Left lung (tissue), 10 donors: ENCODE measurements around the gene ZBTB46. TPM values are rescaled to one million over a fixed set of nuclear protein-coding genes. Genes with fewer than 3 reads are reported as not detected.

Experiments used
- ATAC-seq: fragments of 200-7000 bp; cut with Tn5 transposase; one replicate; pipeline ENCODE4 v1.9.1; 2020; ENCODE audit warnings: moderate library complexity
- DNase-seq, 4 donors: peaks; one replicate each; pipeline ENCODE4 v3.0.0-alpha.2; 2013 to 2020
- H3K27ac ChIP-seq, 2 donors: fragments of 200-600 bp; sonication (generic) in 1 of 2; one replicate each; pipeline versions ENCODE4 v1.5.0 to v1.8.0; 2020 to 2021
- H3K27me3 ChIP-seq, 2 donors: fragments of 200-600 bp; sonication (generic) in 1 of 2; one replicate each; pipeline versions ENCODE4 v1.5.0 to v1.8.0; 2020 to 2021
- H3K36me3 ChIP-seq, 2 donors: fragments of 200-600 bp; sonication (generic) in 1 of 2; one replicate each; pipeline versions ENCODE4 v1.5.0 to v1.8.0; 2020 to 2021
- H3K4me1 ChIP-seq, 2 donors: fragments of 200-600 bp; one replicate each; pipeline ENCODE4 v1.8.0; 2021
- H3K4me3 ChIP-seq, 2 donors: fragments of 200-600 bp; sonication (generic) in 1 of 2; one replicate each; pipeline versions ENCODE4 v1.5.0 to v1.8.0; 2020 to 2021; ENCODE audit warnings: mild to moderate bottlenecking in 1 of 2
- H3K9me3 ChIP-seq, 2 donors: fragments of 200-600 bp; sonication (generic) in 1 of 2; one replicate each; pipeline versions ENCODE4 v1.5.0 to v1.8.0; 2020 to 2021
- CTCF ChIP-seq, 2 donors: fragments of 200-600 bp; sonication (generic) in 1 of 2; IDR thresholded peaks; one replicate each; pipeline versions ENCODE4 v1.5.0 to v1.8.0; 2021; ENCODE audit warnings: antibody characterized with exemption in 2 of 2
- intact Hi-C, 2 donors: fragments of 100-400 bp; cut with DNase I; formaldehyde crosslinking; loops; one replicate each; pipeline versions ENCODE4 v1.11.2 to v1.14.2; 2022
- polyA plus RNA-seq, 6 donors: library from polyadenylated mRNA; unstranded; fragments of 120-200 nt; gene quantifications; one replicate each; pipeline ENCODE4 v1.2.1, GENCODE V29; 2013; ENCODE audit not compliant: insufficient read length in 6 of 6
- total RNA-seq, 2 donors: library from RNA; stranded (reverse); fragmentation: NEBNext Ultra II Directional; extraction: Animal tissue kit (Norgen Biotek cat#: 25700); gene quantifications; one replicate each; pipeline ENCODE4 v1.2.1, GENCODE V29; 2021
- donor health status: DM: no; HTN: yes; CAD: no.
- donor health status: DM: no; HTN: no; CAD: no.

ZBTB46 gene
- total and polyA plus RNA-seq, 8 donors: 9.2 to 16.3 (median 11.7) TPM

GRCh38 chr20:63702036-63702665, 128.9 kb downstream of the ZBTB46 start:
- intact Hi-C loops: no loop called here

GRCh38 chr20:63701329-63702035, 129.6 kb downstream of the ZBTB46 start:
- H3K4me3 ChIP-seq: no peak overlapping the region
- intact Hi-C loops: no loop called here
- DNase-seq (peak in 1 of 4 donors; percentile 73), ATAC-seq (no peak)
- H3K36me3 ChIP-seq: peaks cover 0 to 53% of the 10 kb centered on the region in 2 donors
- no peaks in the 10 kb centered on the region for H3K9me3 ChIP-seq
- H3K4me1 ChIP-seq: peaks cover 12 to 50% of the 10 kb centered on the region in 2 donors
- peak overlapping the region in 1 of 2 donors; percentile 37 for H3K27ac ChIP-seq
- H3K27me3 ChIP-seq: peaks cover 0 to 9% of the 10 kb centered on the region in 2 donors
- no peak for TF ChIP-seq CTCF (IDR thresholded peaks at IDR 0.05)

More at GRCh38 chr20:63702036-63702665, 128.9 kb downstream of the ZBTB46 start:
- ATAC-seq: no peak
- H3K36me3 ChIP-seq: peaks cover 0 to 53% of the 10 kb centered on the region in 2 donors
- peaks cover 0 to 2% of the 10 kb centered on the region in 2 donors for H3K27me3 ChIP-seq
- H3K27ac ChIP-seq: peak overlapping the region in 1 of 2 donors; percentile 37
- DNase-seq: no peak
- H3K9me3 ChIP-seq: no peaks in the 10 kb centered on the region
- no peak overlapping the region for H3K4me3 ChIP-seq
- no peak for TF ChIP-seq CTCF (IDR thresholded peaks at IDR 0.05)
- H3K4me1 ChIP-seq: peaks cover 13 to 50% of the 10 kb centered on the region in 2 donors

- Histone ChIP-seq H3K4me1 (peaks cover 12 to 50% of the 10 kb centered on the region in 2 donors), H3K4me3 (no peak overlapping the region), H3K36me3 (peaks cover 0 to 48% of the 10 kb centered on the region in 2 donors), H3K9me3 (no peaks in the 10 kb centered on the region), H3K27me3 (peaks cover 0 to 10% of the 10 kb centered on the region in 2 donors), H3K27ac (peak overlapping the region in 1 of 2 donors; percentile 37)
- no peak for TF ChIP-seq CTCF (IDR thresholded peaks at IDR 0.05)
- ATAC-seq: no peak
- intact Hi-C loops: no loop called here
- DNase-seq: no peak
Observed at GRCh38 chr20:63701051-63701328, 130.1 kb downstream of the ZBTB46 start.

- DNase-seq: peak in 1 of 4 donors; percentile 79
- H3K27ac ChIP-seq: peak overlapping the region in 1 of 2 donors; percentile 82
- peaks cover 0 to 10% of the 10 kb centered on the region in 2 donors for H3K27me3 ChIP-seq
- no peaks in the 10 kb centered on the region for H3K9me3 ChIP-seq
- peaks cover 0 to 48% of the 10 kb centered on the region in 2 donors for H3K36me3 ChIP-seq
- no peak for TF ChIP-seq CTCF (IDR thresholded peaks at IDR 0.05)
- H3K4me1 ChIP-seq: peaks cover 12 to 48% of the 10 kb centered on the region in 2 donors
- no peak overlapping the region for H3K4me3 ChIP-seq
- intact Hi-C loops: no loop called here
- ATAC-seq: no peak
Observed at GRCh38 chr20:63700199-63701050, 130.6 kb downstream of the ZBTB46 start.
